Measurements from ENCODE around the gene DEDD.
"Not testable (repeated sequence)": the region's sequence is repeated elsewhere in the genome, so short reads cannot be mapped to it uniquely, and the experiment has no call there.

DEDD gene

DNA sequence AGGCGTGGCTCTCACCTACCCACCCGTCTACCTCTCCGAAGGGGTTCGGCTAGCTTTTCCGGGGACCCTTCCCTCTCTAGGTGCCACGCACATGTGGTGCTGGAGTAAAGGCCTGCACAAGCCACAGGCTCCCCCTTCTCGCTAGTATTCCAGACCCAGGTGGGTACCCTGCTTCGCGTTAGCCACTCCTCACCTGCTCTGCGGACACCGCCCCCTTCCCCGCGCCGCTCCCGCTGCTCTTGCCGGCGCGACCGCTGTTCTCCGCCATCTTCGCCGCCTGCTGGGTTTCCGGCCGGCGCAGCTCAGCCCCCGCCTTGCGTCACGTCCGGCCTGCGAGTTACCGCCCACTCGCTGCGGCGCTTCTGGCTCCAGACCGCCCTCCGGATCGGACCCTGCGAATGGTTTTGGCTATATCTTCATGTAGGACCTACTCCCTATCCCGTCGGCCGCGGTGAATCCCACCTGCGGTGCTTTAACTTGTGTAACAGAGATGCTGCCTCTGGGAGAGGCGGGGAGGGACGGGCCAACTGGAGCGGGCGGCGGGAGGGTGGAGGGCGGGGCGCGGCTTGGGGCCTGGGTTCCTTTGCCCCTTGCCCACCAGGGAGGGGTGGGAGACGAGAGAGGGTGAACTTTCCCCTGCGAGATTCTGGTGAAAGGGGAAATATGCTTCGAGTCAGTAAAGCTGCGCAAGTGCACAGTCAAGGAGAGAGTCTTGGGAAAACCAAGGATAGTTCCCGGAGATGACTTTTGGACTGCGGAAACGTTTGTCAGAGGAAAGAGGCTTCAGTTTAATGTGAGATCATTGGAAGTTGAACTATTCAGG, 14.5 kb downstream of the DEDD start, which contains the start of the genes NIT1 and PFDN2:
Gene NIT1 (plus strand): TSS at position 347 of the 823 bp plus-strand sequence. CDS start 72 bp downstream, at position 419.
Gene PFDN2 (minus strand): TSS at position 279 of the 823 bp plus-strand sequence. CDS start 11 bp downstream, at position 268.
- Histone ChIP-seq H3K9me3 (ENCODE audit: control insufficient read depth, insufficient read depth, low read length) (no peaks in the 10 kb centered on the region), H3K27me3 (ENCODE audit: control insufficient read depth, insufficient read depth, low read length) (no peaks in the 10 kb centered on the region), H3K9ac (ENCODE audit: low read depth, low read length) (peak within 1 kb of the TSS; percentile 90), H3K4me1 (ENCODE audit: control insufficient read depth, insufficient read depth, low read length) (peaks cover 11% of the 10 kb centered on the region), H3K4me3 (ENCODE audit: low read depth, low read length) (peak within 1 kb of the TSS; percentile 100), H3K36me3 (ENCODE audit: control insufficient read depth, insufficient read depth, low read length) (peaks cover 22% of the 10 kb centered on the region)

DNA sequence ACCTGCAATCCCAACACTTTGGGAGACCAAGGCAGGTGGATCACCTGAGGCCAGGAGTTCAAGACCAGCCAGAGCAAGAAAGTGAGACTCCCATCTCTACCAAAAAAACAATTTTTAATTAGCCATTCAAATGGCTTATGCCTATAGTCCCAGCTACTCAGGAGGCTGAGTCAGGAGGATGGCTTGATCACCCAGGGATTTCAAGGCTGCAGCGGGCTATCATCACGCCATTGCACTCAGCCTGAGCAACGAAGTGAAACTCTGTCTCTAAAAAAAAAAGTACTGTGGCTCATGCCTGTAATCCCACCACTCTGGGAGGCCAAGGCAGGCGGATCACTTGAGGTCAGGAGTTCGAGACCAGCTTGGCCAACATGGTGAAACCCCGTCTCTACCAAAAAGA, 16.5 kb downstream of the DEDD start:
- H3K4me3 ChIP-seq (ENCODE audit: low read depth, low read length); H3K36me3 ChIP-seq (ENCODE audit: control insufficient read depth, insufficient read depth, low read length); H3K9ac ChIP-seq (ENCODE audit: low read depth, low read length); H3K27me3 ChIP-seq (ENCODE audit: control insufficient read depth, insufficient read depth, low read length); H3K9me3 ChIP-seq (ENCODE audit: control insufficient read depth, insufficient read depth, low read length): not testable (repeated sequence)
- peaks cover 11% of the 10 kb centered on the region for H3K4me1 ChIP-seq (ENCODE audit: control insufficient read depth, insufficient read depth, low read length)

DNA sequence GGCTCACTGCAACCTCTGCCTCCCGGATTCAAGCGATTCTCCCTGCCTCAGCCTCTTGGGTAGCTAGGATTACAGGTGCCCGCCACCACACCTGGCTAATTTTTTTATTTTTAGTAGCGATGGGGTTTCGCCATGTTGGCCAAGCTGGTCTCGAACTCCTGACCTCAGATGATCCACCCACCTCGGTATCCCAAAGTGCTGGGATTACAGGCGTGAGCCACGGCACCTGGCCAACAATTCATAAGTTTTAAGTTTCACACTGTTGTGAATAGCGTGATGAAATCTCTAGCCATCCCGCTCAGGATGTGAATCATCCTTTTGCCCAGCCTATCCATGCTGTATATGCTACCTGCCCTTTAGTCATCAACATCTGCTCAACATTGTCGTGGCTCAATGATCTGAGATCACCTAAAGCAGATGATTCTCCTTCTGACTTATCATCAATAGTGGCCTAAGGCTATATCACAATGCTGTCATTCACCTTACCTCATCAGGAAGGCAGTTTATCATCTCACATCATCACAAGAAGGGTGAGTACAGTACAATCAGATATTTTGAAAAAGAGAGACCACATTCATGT, 17.2 kb downstream of the DEDD start:
- no peaks in the 10 kb centered on the region for H3K9me3 ChIP-seq (ENCODE audit: control insufficient read depth, insufficient read depth, low read length)
- H3K9ac ChIP-seq (ENCODE audit: low read depth, low read length) = no peak overlapping the region
- H3K4me1 ChIP-seq (ENCODE audit: control insufficient read depth, insufficient read depth, low read length) = peaks cover 11% of the 10 kb centered on the region
- no peak overlapping the region for H3K4me3 ChIP-seq (ENCODE audit: low read depth, low read length)
- no peaks in the 10 kb centered on the region for H3K27me3 ChIP-seq (ENCODE audit: control insufficient read depth, insufficient read depth, low read length)
- H3K36me3 ChIP-seq (ENCODE audit: control insufficient read depth, insufficient read depth, low read length) = no peaks in the 10 kb centered on the region

DNA sequence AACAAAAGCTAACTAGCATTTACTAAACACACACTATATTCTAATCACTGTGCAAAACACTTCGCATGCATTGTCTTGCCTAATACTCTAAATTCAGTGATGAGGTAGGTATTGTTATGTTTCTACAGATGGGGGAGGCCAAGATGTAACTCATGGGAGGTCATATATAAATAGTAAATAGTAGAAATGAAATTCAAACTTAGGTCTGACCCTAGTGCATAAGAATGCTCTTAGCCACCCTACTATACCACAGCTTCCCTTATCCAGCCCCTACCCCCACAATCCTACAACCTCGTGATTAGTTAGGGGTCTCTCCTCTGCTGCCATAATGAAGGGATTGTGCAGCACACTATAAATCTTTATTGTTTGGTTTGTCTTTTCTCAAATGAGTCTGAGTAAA, 17.9 kb downstream of the DEDD start:
- H3K27me3 ChIP-seq (ENCODE audit: control insufficient read depth, insufficient read depth, low read length) = no peaks in the 10 kb centered on the region
- no peaks in the 10 kb centered on the region for H3K9me3 ChIP-seq (ENCODE audit: control insufficient read depth, insufficient read depth, low read length)
- no peak overlapping the region for H3K4me3 ChIP-seq (ENCODE audit: low read depth, low read length)
- no peaks in the 10 kb centered on the region for H3K36me3 ChIP-seq (ENCODE audit: control insufficient read depth, insufficient read depth, low read length)
- peaks cover 9% of the 10 kb centered on the region for H3K4me1 ChIP-seq (ENCODE audit: control insufficient read depth, insufficient read depth, low read length)
- H3K9ac ChIP-seq (ENCODE audit: low read depth, low read length) = no peak overlapping the region

DNA sequence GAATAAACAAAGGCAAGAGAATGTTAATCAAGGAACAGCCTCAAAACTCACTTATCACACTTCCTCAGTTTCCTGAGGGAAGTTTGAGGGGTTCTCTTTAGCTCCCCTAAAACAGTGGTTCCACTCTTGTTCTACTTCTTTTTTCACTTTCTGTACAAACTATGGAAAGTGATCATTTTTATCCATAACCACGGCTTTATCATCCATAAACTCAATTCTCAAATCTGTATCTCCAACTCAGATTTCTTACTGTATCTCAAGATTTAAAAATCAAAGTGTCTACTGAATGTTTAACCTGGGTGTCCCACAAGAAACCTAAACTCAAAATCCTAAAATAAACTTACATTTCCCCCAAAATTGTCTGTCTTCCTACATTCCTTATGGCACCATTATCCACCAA, 18.6 kb downstream of the DEDD start:
- Histone ChIP-seq H3K4me3 (ENCODE audit: low read depth, low read length) (no peak overlapping the region), H3K27me3 (ENCODE audit: control insufficient read depth, insufficient read depth, low read length) (no peaks in the 10 kb centered on the region), H3K9ac (ENCODE audit: low read depth, low read length) (no peak overlapping the region), H3K4me1 (ENCODE audit: control insufficient read depth, insufficient read depth, low read length) (peaks cover 3% of the 10 kb centered on the region), H3K36me3 (ENCODE audit: control insufficient read depth, insufficient read depth, low read length) (no peaks in the 10 kb centered on the region), H3K9me3 (ENCODE audit: control insufficient read depth, insufficient read depth, low read length) (no peaks in the 10 kb centered on the region)

DNA sequence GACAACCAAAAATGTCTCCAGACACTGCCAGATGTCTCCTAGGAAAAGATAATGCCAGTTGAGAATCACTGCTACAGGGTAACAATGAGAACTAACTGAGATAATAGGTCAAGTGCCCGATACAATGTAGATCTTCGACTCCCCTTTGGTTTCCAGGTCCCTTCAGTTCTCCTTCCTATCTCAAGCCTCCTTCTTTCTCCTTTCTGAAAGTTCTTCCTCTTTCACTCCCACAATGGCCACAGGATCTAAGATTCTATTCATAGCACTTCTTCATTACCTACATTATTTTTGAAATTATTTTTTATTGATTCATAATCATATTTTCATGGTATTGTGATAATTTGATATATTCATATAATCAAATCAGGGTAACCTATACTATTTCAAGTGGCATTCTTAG, 20.9 kb downstream of the DEDD start:
- H3K4me1 ChIP-seq (ENCODE audit: control insufficient read depth, insufficient read depth, low read length) = no peaks in the 10 kb centered on the region
- no peaks in the 10 kb centered on the region for H3K27me3 ChIP-seq (ENCODE audit: control insufficient read depth, insufficient read depth, low read length)
- no peak overlapping the region for H3K9ac ChIP-seq (ENCODE audit: low read depth, low read length)
- no peaks in the 10 kb centered on the region for H3K9me3 ChIP-seq (ENCODE audit: control insufficient read depth, insufficient read depth, low read length)
- H3K4me3 ChIP-seq (ENCODE audit: low read depth, low read length) = no peak overlapping the region
- no peaks in the 10 kb centered on the region for H3K36me3 ChIP-seq (ENCODE audit: control insufficient read depth, insufficient read depth, low read length)

DNA sequence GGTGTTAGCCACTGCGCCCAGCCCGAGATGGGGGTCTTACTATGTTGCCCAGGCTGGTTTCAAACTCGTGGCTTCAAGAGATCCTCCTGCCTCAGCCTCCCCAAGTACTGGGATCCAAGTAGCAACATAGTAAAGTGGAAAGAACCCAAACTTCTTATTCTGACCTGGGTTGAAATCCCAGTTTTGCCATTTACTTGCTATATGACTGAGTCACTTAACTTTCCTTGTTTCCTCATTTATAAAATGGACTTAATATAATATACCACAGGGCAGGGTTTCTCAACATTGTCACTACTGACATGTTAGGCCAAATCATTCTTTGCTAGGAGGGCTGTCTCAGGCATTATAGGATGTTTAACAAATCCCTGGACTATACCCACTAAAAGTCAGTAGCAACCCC, 21.4 kb downstream of the DEDD start:
- Histone ChIP-seq H3K4me3 (ENCODE audit: low read depth, low read length) (no peak overlapping the region), H3K9ac (ENCODE audit: low read depth, low read length) (no peak overlapping the region), H3K36me3 (ENCODE audit: control insufficient read depth, insufficient read depth, low read length) (no peaks in the 10 kb centered on the region), H3K4me1 (ENCODE audit: control insufficient read depth, insufficient read depth, low read length) (no peaks in the 10 kb centered on the region), H3K9me3 (ENCODE audit: control insufficient read depth, insufficient read depth, low read length) (no peaks in the 10 kb centered on the region), H3K27me3 (ENCODE audit: control insufficient read depth, insufficient read depth, low read length) (no peaks in the 10 kb centered on the region)

DNA sequence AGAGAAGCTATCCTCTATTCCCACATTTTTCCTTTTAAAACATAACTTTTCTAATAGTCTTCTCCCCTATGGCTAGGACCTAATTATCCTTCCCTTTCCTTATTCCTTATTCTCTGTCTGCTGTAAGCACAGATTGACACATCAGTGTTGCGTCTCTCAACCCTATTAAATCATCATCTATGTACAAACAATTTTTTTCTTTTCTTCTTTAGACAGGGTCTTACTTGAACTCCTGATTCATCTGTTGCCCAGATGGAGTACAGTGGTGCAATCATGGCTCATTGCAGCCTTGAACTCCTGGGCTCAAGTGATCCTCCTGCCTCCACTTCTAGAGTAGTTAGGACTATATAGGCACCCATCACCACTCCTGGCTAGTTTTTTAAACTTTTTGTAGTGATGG, 26.0 kb downstream of the DEDD start:
- Histone ChIP-seq H3K4me1 (ENCODE audit: control insufficient read depth, insufficient read depth, low read length) (no peaks in the 10 kb centered on the region), H3K36me3 (ENCODE audit: control insufficient read depth, insufficient read depth, low read length) (peaks cover 7% of the 10 kb centered on the region), H3K9me3 (ENCODE audit: control insufficient read depth, insufficient read depth, low read length) (no peaks in the 10 kb centered on the region), H3K27me3 (ENCODE audit: control insufficient read depth, insufficient read depth, low read length) (no peaks in the 10 kb centered on the region), H3K4me3 (ENCODE audit: low read depth, low read length) (no peak overlapping the region), H3K9ac (ENCODE audit: low read depth, low read length) (no peak overlapping the region)

DNA sequence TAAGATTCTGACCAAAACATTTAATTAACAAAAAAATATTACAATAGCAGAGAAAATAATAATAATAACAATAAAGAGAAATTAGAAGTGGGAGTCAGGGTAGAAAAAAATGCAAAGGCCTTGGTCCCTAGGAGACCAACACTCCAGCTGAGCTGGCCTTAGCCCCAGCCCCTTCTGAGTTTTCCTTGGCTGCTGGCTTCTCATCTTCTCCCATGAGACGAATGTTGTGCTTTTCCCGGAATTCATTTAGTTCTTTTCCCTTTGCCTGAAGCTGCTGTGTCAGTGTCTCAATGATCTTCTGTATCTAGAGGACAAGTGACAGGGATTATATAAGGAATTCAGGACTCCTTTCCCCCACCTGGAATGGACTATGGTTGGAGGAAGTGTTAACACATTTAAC, 31.9 kb downstream of the DEDD start:
- H3K9ac ChIP-seq (ENCODE audit: low read depth, low read length) = no peak overlapping the region
- peaks cover 4% of the 10 kb centered on the region for H3K4me1 ChIP-seq (ENCODE audit: control insufficient read depth, insufficient read depth, low read length)
- no peaks in the 10 kb centered on the region for H3K9me3 ChIP-seq (ENCODE audit: control insufficient read depth, insufficient read depth, low read length)
- peaks cover 15% of the 10 kb centered on the region for H3K36me3 ChIP-seq (ENCODE audit: control insufficient read depth, insufficient read depth, low read length)
- H3K27me3 ChIP-seq (ENCODE audit: control insufficient read depth, insufficient read depth, low read length) = no peaks in the 10 kb centered on the region
- H3K4me3 ChIP-seq (ENCODE audit: low read depth, low read length) = no peak overlapping the region

DNA sequence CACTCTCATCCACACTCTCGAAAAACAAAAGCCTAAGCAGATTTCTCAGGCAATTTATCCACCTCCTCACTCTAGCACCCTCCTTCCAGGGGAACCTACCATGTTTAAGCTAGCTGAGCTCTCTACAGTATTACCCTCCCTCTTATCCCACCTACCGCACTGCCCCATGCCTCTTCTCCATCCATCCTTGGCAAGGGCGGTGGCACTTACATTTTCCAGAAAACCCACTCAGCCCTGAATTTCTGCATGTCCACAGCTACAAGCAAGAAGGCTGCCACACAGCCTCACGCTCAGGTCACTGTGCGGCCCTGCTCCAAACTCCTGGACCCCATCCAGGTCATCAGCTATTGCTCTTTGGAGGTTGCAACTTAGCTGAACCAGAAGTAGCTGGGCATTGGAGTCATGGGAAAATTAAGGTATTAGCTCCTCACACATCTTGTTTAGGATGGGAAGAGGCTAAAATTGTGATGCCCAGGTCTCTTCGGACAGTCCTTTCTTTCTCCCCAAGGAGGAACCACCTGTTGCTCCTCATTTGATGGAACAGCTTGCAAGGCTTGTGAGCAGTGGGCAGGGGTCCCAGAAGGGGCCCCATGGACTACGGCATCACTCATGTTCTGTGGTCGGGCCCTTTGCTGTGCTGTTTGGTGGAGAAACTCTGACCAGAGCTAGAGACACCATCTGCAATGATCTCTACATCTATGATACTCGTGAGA, 33.2 kb downstream of the DEDD start:
- peak overlapping the region; percentile 76 for H3K4me3 ChIP-seq (ENCODE audit: low read depth, low read length)
- peaks cover 4% of the 10 kb centered on the region for H3K4me1 ChIP-seq (ENCODE audit: control insufficient read depth, insufficient read depth, low read length)
- H3K36me3 ChIP-seq (ENCODE audit: control insufficient read depth, insufficient read depth, low read length) = peaks cover 15% of the 10 kb centered on the region
- H3K27me3 ChIP-seq (ENCODE audit: control insufficient read depth, insufficient read depth, low read length) = no peaks in the 10 kb centered on the region
- peak overlapping the region; percentile 88 for H3K9ac ChIP-seq (ENCODE audit: low read depth, low read length)
- no peaks in the 10 kb centered on the region for H3K9me3 ChIP-seq (ENCODE audit: control insufficient read depth, insufficient read depth, low read length)

DNA sequence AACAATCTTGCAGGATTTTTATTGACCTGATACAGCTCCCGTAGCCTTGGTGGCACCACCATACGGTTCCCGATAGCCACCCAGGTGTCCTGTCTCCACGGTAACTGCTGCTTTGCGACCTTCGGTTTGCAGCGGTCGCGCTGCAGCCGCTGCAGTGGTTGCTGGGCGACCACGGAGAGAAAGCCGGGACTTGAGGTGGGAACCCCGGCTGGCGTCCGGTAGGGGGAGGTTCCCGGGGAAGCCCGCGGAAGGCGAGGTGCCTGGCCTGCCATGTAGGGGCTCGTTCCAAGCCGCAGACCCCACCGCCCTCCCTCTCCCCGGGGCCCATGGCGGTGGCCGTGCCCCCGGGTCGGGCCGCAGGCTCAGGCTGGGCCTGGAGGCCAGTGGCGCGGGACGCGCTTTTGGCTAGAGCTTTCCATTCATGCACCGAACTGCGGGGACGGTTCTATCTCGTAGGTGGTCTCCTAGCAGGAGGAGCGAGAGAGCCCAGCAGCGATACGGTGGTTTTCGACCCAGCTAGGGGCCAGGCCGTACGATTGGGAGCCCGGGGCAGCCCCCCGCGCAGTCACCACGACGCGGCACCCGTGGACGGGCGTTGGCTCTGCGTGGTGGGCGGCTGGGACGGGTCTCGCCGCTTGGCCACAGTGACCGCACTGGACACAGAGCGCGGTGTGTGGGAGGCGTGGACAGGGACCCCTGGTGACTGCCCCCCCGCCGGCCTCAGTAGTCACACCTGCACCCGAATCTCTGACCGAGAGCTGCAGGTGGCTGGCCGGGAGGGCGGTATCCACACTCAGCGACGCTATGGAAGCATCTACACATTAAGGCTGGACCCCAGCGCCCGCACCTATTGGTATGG, 34.0 kb downstream of the DEDD start, which contains the start of gene KLHDC9:
Gene KLHDC9 (plus strand): TSS at position 152 of the 859 bp plus-strand sequence. CDS start 175 bp downstream, at position 327.
- Histone ChIP-seq H3K4me1 (ENCODE audit: control insufficient read depth, insufficient read depth, low read length) (peaks cover 4% of the 10 kb centered on the region), H3K9ac (ENCODE audit: low read depth, low read length) (peak within 1 kb of the TSS; percentile 88), H3K36me3 (ENCODE audit: control insufficient read depth, insufficient read depth, low read length) (peaks cover 15% of the 10 kb centered on the region), H3K9me3 (ENCODE audit: control insufficient read depth, insufficient read depth, low read length) (no peaks in the 10 kb centered on the region), H3K4me3 (ENCODE audit: low read depth, low read length) (peak within 1 kb of the TSS; percentile 76), H3K27me3 (ENCODE audit: control insufficient read depth, insufficient read depth, low read length) (no peaks in the 10 kb centered on the region)
